ENCODE measurements around the gene OSTF1. TPM values are rescaled to one million over a fixed set of nuclear protein-coding genes. Genes with fewer than 3 reads are reported as not detected.

OSTF1 gene
- total RNA-seq, 2 experiments from 2014 or later = 126 to 132 TPM

GRCh38 chr9:75121914-75122558 is 33.7 kb downstream of the OSTF1 start:
- no peak overlapping the region for H3K27ac Mint-ChIP-seq
- no peak overlapping the region for H3K4me3 Mint-ChIP-seq
- no peaks in the 10 kb centered on the region for H3K27me3 Mint-ChIP-seq (ENCODE audit: low read depth)
- peaks cover 59% of the 10 kb centered on the region for H3K36me3 Mint-ChIP-seq (ENCODE audit: low read depth)
- H3K4me1 Mint-ChIP-seq (ENCODE audit: low read depth) = peaks cover 20% of the 10 kb centered on the region
- DNase-seq (no peak), ATAC-seq (no peak)
- no peaks in the 10 kb centered on the region for H3K9me3 Mint-ChIP-seq (ENCODE audit: insufficient read depth)
- CTCF ChIA-PET = no interaction called here
- POLR2A ChIA-PET = interaction anchor here (1.0 kb wide), 1 partner anchor 26 kb away, joined by 3 read pairs; no protein-coding TSS in a partner anchor

GRCh38 chr9:75123696-75124095 is 35.4 kb downstream of the OSTF1 start:
- peaks cover 24% of the 10 kb centered on the region for H3K4me1 Mint-ChIP-seq (ENCODE audit: low read depth)
- H3K4me3 Mint-ChIP-seq = no peak overlapping the region
- no peak for ATAC-seq
- H3K27me3 Mint-ChIP-seq (ENCODE audit: low read depth) = no peaks in the 10 kb centered on the region
- ChIA-PET CTCF (interaction anchor here (0.9 kb wide), 1 partner anchor 9 kb away, joined by 4 read pairs; no protein-coding TSS in a partner anchor), POLR2A (no interaction called here)
- no peaks in the 10 kb centered on the region for H3K9me3 Mint-ChIP-seq (ENCODE audit: insufficient read depth)
- H3K36me3 Mint-ChIP-seq (ENCODE audit: low read depth) = peaks cover 46% of the 10 kb centered on the region
- no peak for DNase-seq
- H3K27ac Mint-ChIP-seq = no peak overlapping the region

GRCh38 chr9:75128535-75128934 is 40.2 kb downstream of the OSTF1 start:
- H3K27me3 Mint-ChIP-seq (ENCODE audit: low read depth) = no peaks in the 10 kb centered on the region
- POLR2A ChIA-PET = no interaction called here
- CTCF ChIA-PET = no interaction called here
- peaks cover 20% of the 10 kb centered on the region for H3K4me1 Mint-ChIP-seq (ENCODE audit: low read depth)
- peaks cover 57% of the 10 kb centered on the region for H3K36me3 Mint-ChIP-seq (ENCODE audit: low read depth)
- no peak overlapping the region for H3K4me3 Mint-ChIP-seq
- no peak overlapping the region for H3K27ac Mint-ChIP-seq
- no peaks in the 10 kb centered on the region for H3K9me3 Mint-ChIP-seq (ENCODE audit: insufficient read depth)
- DNase-seq (no peak), ATAC-seq (no peak)

GRCh38 chr9:75130172-75130571 is 41.9 kb downstream of the OSTF1 start:
- POLR2A ChIA-PET = interaction anchor here (0.6 kb wide), 1 partner anchor 304 kb away, joined by 3 read pairs; no protein-coding TSS in a partner anchor

GRCh38 chr9:75130621-75131230 is 42.4 kb downstream of the OSTF1 start:
- no peaks in the 10 kb centered on the region for H3K27me3 Mint-ChIP-seq (ENCODE audit: low read depth)
- no peak for ATAC-seq
- DNase-seq = no peak
- peaks cover 10% of the 10 kb centered on the region for H3K4me1 Mint-ChIP-seq (ENCODE audit: low read depth)
- POLR2A ChIA-PET = interaction anchor here (0.6 kb wide), 1 partner anchor 303 kb away, joined by 3 read pairs; no protein-coding TSS in a partner anchor
- CTCF ChIA-PET = interaction anchor here (0.6 to 1.8 kb wide), 2 partner anchors 15 to 36 kb away, joined by 3 to 6 read pairs; no protein-coding TSS in a partner anchor
- H3K9me3 Mint-ChIP-seq (ENCODE audit: insufficient read depth) = no peaks in the 10 kb centered on the region
- peaks cover 60% of the 10 kb centered on the region for H3K36me3 Mint-ChIP-seq (ENCODE audit: low read depth)
- H3K4me3 Mint-ChIP-seq = no peak overlapping the region
- H3K27ac Mint-ChIP-seq = peak overlapping the region; percentile 11

More at GRCh38 chr9:75130172-75130571, 41.9 kb downstream of the OSTF1 start:
- Mint-ChIP-seq H3K27me3 (ENCODE audit: low read depth) (no peaks in the 10 kb centered on the region), H3K36me3 (ENCODE audit: low read depth) (peaks cover 58% of the 10 kb centered on the region), H3K4me3 (no peak overlapping the region), H3K9me3 (ENCODE audit: insufficient read depth) (no peaks in the 10 kb centered on the region), H3K4me1 (ENCODE audit: low read depth) (peaks cover 10% of the 10 kb centered on the region), H3K27ac (peak overlapping the region; percentile 15)
- no peak for ATAC-seq
- no peak for DNase-seq
- CTCF ChIA-PET = interaction anchor here (1.8 kb wide), 1 partner anchor 15 kb away, joined by 6 read pairs; no protein-coding TSS in a partner anchor

GRCh38 chr9:75131700-75132099 is 43.4 kb downstream of the OSTF1 start:
- Mint-ChIP-seq H3K4me1 (ENCODE audit: low read depth) (peaks cover 10% of the 10 kb centered on the region), H3K27me3 (ENCODE audit: low read depth) (no peaks in the 10 kb centered on the region), H3K27ac (no peak overlapping the region), H3K36me3 (ENCODE audit: low read depth) (peaks cover 67% of the 10 kb centered on the region), H3K4me3 (no peak overlapping the region), H3K9me3 (ENCODE audit: insufficient read depth) (no peaks in the 10 kb centered on the region)
- no peak for ATAC-seq
- DNase-seq = no peak
- CTCF ChIA-PET = no interaction called here
- POLR2A ChIA-PET = no interaction called here

GRCh38 chr9:75132244-75132643 is 43.9 kb downstream of the OSTF1 start:
- ChIA-PET POLR2A (interaction anchor here (1.1 kb wide), 1 partner anchor 44 kb away, joined by 4 read pairs; the partner anchor contains the start of genes NMRK1 and OSTF1), CTCF (interaction anchor here (0.6 to 1.4 kb wide), 4 partner anchors 9 to 36 kb away, joined by 3 to 5 read pairs (median 4); no protein-coding TSS in a partner anchor)
- H3K4me1 Mint-ChIP-seq (ENCODE audit: low read depth) = peaks cover 12% of the 10 kb centered on the region
- no peak for ATAC-seq
- H3K9me3 Mint-ChIP-seq (ENCODE audit: insufficient read depth) = no peaks in the 10 kb centered on the region
- H3K4me3 Mint-ChIP-seq = no peak overlapping the region
- no peak overlapping the region for H3K27ac Mint-ChIP-seq
- H3K36me3 Mint-ChIP-seq (ENCODE audit: low read depth) = peaks cover 72% of the 10 kb centered on the region
- no peak for DNase-seq
- no peaks in the 10 kb centered on the region for H3K27me3 Mint-ChIP-seq (ENCODE audit: low read depth)

- Mint-ChIP-seq H3K27me3 (ENCODE audit: low read depth) (no peaks in the 10 kb centered on the region), H3K36me3 (ENCODE audit: low read depth) (peaks cover 80% of the 10 kb centered on the region), H3K4me3 (no peak overlapping the region), H3K4me1 (ENCODE audit: low read depth) (peaks cover 17% of the 10 kb centered on the region), H3K27ac (no peak overlapping the region), H3K9me3 (ENCODE audit: insufficient read depth) (no peaks in the 10 kb centered on the region)
- ChIA-PET CTCF (interaction anchor here (0.6 to 1.4 kb wide), 7 partner anchors 9 to 52 kb away, joined by 3 to 5 read pairs (median 3); no protein-coding TSS in a partner anchor), POLR2A (interaction anchor here (1.1 kb wide), 1 partner anchor 46 kb away, joined by 4 read pairs; the partner anchor contains the start of genes NMRK1 and OSTF1)
- ATAC-seq (no peak), DNase-seq (no peak)
Observed at GRCh38 chr9:75133396-75133795, 45.1 kb downstream of the OSTF1 start.

GRCh38 chr9:75134495-75134894 is 46.2 kb downstream of the OSTF1 start:
- Mint-ChIP-seq H3K27ac (no peak overlapping the region), H3K9me3 (ENCODE audit: insufficient read depth) (no peaks in the 10 kb centered on the region), H3K36me3 (ENCODE audit: low read depth) (peaks cover 83% of the 10 kb centered on the region), H3K27me3 (ENCODE audit: low read depth) (no peaks in the 10 kb centered on the region), H3K4me3 (no peak overlapping the region), H3K4me1 (ENCODE audit: low read depth) (peaks cover 27% of the 10 kb centered on the region)
- CTCF ChIA-PET = interaction anchor here (1.1 to 1.7 kb wide), 3 partner anchors 12 to 51 kb away, joined by 3 to 4 read pairs (median 4); no protein-coding TSS in a partner anchor
- no peak for ATAC-seq
- DNase-seq = no peak
- POLR2A ChIA-PET = interaction anchor here (0.9 kb wide), 1 partner anchor 179 kb away, joined by 3 read pairs; no protein-coding TSS in a partner anchor

GRCh38 chr9:75138260-75139040 is 50.1 kb downstream of the OSTF1 start:
- POLR2A ChIA-PET = interaction anchor here (0.6 to 1.4 kb wide), 3 partner anchors 11 to 47 kb away, joined by 3 to 4 read pairs (median 3); no protein-coding TSS in a partner anchor
- peaks cover 57% of the 10 kb centered on the region for H3K4me1 Mint-ChIP-seq (ENCODE audit: low read depth)

GRCh38 chr9:75139201-75139600 is 50.9 kb downstream of the OSTF1 start:
- Mint-ChIP-seq H3K9me3 (ENCODE audit: insufficient read depth) (no peaks in the 10 kb centered on the region), H3K4me1 (ENCODE audit: low read depth) (peaks cover 63% of the 10 kb centered on the region), H3K36me3 (ENCODE audit: low read depth) (peaks cover 91% of the 10 kb centered on the region), H3K4me3 (no peak overlapping the region), H3K27ac (peak overlapping the region; percentile 71), H3K27me3 (ENCODE audit: low read depth) (no peaks in the 10 kb centered on the region)
- ChIA-PET CTCF (interaction anchor here (0.6 to 1.6 kb wide), 2 partner anchors 25 to 46 kb away, joined by 4 to 6 read pairs; no protein-coding TSS in a partner anchor), POLR2A (interaction anchor here (1.4 kb wide), 1 partner anchor 47 kb away, joined by 4 read pairs; no protein-coding TSS in a partner anchor)
- DNase-seq (no peak), ATAC-seq (no peak)

More at GRCh38 chr9:75138260-75139040, 50.1 kb downstream of the OSTF1 start:
- peak; percentile 50 for ATAC-seq
- peaks cover 88% of the 10 kb centered on the region for H3K36me3 Mint-ChIP-seq (ENCODE audit: low read depth)
- DNase-seq = no peak
- H3K9me3 Mint-ChIP-seq (ENCODE audit: insufficient read depth) = no peaks in the 10 kb centered on the region
- no peak overlapping the region for H3K4me3 Mint-ChIP-seq
- H3K27me3 Mint-ChIP-seq (ENCODE audit: low read depth) = no peaks in the 10 kb centered on the region
- CTCF ChIA-PET = interaction anchor here (0.6 to 1.6 kb wide), 3 partner anchors 14 to 47 kb away, joined by 3 to 6 read pairs (median 4); no protein-coding TSS in a partner anchor
- peak overlapping the region; percentile 71 for H3K27ac Mint-ChIP-seq
